ENCODE measurements around the gene NAA10.

NAA10 gene

DNA sequence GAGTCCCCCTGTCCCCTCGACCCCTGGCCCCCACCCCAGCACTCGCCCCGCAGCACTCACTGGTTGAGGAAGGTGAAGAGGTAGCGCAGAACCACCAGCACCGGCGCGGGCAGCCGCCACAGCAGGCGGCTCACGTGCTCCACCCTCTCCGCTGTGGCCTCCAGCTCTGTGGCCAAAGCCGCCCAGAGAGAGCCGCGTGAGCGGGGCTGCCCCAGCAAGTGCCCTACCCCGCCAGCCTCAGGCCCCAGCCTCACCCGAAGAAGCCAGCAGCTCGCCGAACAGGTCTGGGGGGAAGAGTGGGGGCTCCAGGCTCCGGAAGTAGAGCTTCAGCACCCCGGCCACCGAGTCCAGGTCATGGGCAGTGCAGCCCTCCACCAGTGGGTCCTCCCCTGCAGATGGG is 24.4 kb downstream of the NAA10 start:
- Histone ChIP-seq H2BK5ac (ENCODE audit: low read depth, low read length, poor library complexity) (no peak overlapping the region), H3K79me2 (ENCODE audit: control insufficient read depth, insufficient read depth, low read length, poor library complexity) (no peaks in the 10 kb centered on the region), H3K27me3 (ENCODE audit: insufficient read depth, low read length) (no peaks in the 10 kb centered on the region), H3K23ac (ENCODE audit: low read length) (no peak overlapping the region), H3K18ac (ENCODE audit: low read length) (no peak overlapping the region), H2BK12ac (ENCODE audit: low read length) (no peak overlapping the region), H3K36me3 (ENCODE audit: control insufficient read depth in 1 of 2, insufficient read depth in 2 of 2, low read length in 2 of 2) (no peaks in the 10 kb centered on the region), H4K12ac (ENCODE audit: low read depth, low read length) (no peak overlapping the region), H4K91ac (ENCODE audit: low read depth, low read length) (no peak overlapping the region), H2BK120ac (ENCODE audit: insufficient read depth, low read length, poor library complexity) (no peak overlapping the region), H3K4ac (ENCODE audit: low read depth, low read length) (no peak overlapping the region), H3K9ac (ENCODE audit: low read length) (no peak overlapping the region), H3K27ac (ENCODE audit: low read depth, low read length) (no peak overlapping the region), H4K8ac (ENCODE audit: low read depth, low read length) (no peak overlapping the region), H2AFZ (ENCODE audit: insufficient read depth, low read length, poor library complexity) (no peak overlapping the region), H3K4me3 (ENCODE audit: low read depth, low read length) (no peak overlapping the region), H2AK5ac (ENCODE audit: low read length) (no peak overlapping the region), H3K4me2 (ENCODE audit: low read length) (no peak overlapping the region), H3K79me1 (ENCODE audit: low read length) (no peaks in the 10 kb centered on the region), H3K9me3 (ENCODE audit: insufficient read depth, low read depth, low read length) (no peaks in the 10 kb centered on the region), H3K14ac (ENCODE audit: low read length) (no peak overlapping the region), H3K4me1 (ENCODE audit: control insufficient read depth in 1 of 2, insufficient read depth in 2 of 2, low read length in 2 of 2) (no peaks in the 10 kb centered on the region)
- no peak for DNase-seq
- no CpG with 5 or more reads among the region's 22 CpGs for WGBS (ENCODE audit: extremely low coverage, insufficient coverage, insufficient read length)

DNA sequence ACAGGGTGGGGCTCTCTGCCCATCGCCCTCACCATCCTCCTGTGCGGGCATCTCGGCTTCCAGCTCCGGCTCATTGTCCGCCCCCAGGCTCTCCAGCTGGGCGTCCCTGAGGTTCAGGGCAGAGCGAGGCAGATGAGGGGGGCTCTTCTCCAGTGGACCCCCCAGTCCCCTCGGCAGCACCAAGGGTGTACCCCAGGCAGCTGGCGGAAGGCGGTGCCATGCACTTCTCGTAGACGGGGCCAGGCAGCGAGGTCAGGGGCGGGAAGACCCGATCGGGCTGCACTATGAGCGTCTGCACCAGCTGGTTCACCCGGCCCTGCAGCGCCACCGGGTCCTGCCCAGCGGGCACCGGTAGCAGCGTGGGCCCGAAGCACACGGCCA is 24.9 kb downstream of the NAA10 start:
- Histone ChIP-seq H2BK120ac (ENCODE audit: insufficient read depth, low read length, poor library complexity) (no peak overlapping the region), H3K18ac (ENCODE audit: low read length) (no peak overlapping the region), H2AFZ (ENCODE audit: insufficient read depth, low read length, poor library complexity) (no peak overlapping the region), H3K23ac (ENCODE audit: low read length) (no peak overlapping the region), H2BK5ac (ENCODE audit: low read depth, low read length, poor library complexity) (no peak overlapping the region), H2BK12ac (ENCODE audit: low read length) (no peak overlapping the region), H3K27ac (ENCODE audit: low read depth, low read length) (no peak overlapping the region), H3K9ac (ENCODE audit: low read length) (no peak overlapping the region), H3K4ac (ENCODE audit: low read depth, low read length) (no peak overlapping the region), H3K14ac (ENCODE audit: low read length) (no peak overlapping the region), H3K27me3 (ENCODE audit: insufficient read depth, low read length) (no peaks in the 10 kb centered on the region), H4K12ac (ENCODE audit: low read depth, low read length) (no peak overlapping the region), H3K4me1 (ENCODE audit: control insufficient read depth in 1 of 2, insufficient read depth in 2 of 2, low read length in 2 of 2) (no peaks in the 10 kb centered on the region), H3K4me3 (ENCODE audit: low read depth, low read length) (no peak overlapping the region), H3K4me2 (ENCODE audit: low read length) (no peak overlapping the region), H3K9me3 (ENCODE audit: insufficient read depth, low read depth, low read length) (no peaks in the 10 kb centered on the region), H3K79me2 (ENCODE audit: control insufficient read depth, insufficient read depth, low read length, poor library complexity) (no peaks in the 10 kb centered on the region), H4K8ac (ENCODE audit: low read depth, low read length) (no peak overlapping the region), H3K36me3 (ENCODE audit: control insufficient read depth in 1 of 2, insufficient read depth in 2 of 2, low read length in 2 of 2) (no peaks in the 10 kb centered on the region), H3K79me1 (ENCODE audit: low read length) (no peaks in the 10 kb centered on the region), H4K91ac (ENCODE audit: low read depth, low read length) (no peak overlapping the region), H2AK5ac (ENCODE audit: low read length) (no peak overlapping the region)
- WGBS (ENCODE audit: extremely low coverage, insufficient coverage, insufficient read length) = no CpG with 5 or more reads among the region's 25 CpGs
- no peak for DNase-seq

DNA sequence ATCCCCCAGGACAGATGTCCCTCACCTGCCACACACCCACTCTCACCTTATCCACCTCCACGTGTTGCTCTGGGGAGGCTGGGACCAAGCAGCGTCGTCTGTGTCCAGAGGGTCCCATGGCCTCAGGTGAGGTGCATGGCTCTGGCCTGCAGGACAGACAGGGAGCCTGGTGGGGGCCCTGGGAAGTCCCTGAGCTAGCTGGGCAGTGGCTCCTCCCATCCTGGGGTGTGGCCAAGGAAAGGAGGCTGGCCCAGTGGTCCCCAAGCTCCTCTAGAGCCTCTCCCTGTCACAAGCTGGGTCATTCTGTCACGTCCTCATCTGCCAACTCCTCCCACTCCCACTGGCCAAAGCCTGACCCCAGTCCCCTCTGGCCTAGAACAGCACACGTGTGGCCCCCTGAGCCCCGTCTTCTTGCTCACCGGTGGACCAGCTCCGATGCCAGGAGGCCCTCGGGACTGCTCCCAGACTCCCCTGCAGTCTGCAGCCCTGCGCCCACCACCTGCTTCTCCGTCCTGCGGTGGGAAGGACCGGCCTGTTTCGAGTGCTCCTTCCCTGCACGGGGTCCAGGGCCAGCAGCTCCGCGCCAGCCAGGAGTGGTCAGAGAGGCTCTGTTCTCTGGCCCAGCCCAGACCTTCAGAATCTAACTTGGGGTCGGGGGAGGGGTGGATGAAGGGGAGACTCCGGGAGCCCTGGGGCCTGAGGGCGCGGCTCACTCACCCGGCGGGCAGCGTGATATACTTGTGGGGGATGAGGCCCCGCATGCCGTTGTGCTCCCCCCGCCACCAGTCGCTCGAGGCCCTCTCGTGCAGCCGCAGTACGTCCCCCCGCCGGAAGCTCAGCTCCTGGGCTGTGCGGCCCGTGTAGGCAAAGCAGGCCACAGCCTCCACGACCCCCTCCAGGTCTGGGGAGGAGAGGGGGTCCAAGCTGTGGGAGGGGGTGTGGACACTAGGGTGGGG is 25.5 kb downstream of the NAA10 start:
- H3K18ac ChIP-seq (ENCODE audit: low read length) = no peak overlapping the region
- H3K79me2 ChIP-seq (ENCODE audit: control insufficient read depth, insufficient read depth, low read length, poor library complexity) = no peaks in the 10 kb centered on the region
- H4K91ac ChIP-seq (ENCODE audit: low read depth, low read length) = no peak overlapping the region
- H3K4ac ChIP-seq (ENCODE audit: low read depth, low read length) = no peak overlapping the region
- no peak overlapping the region for H2AK5ac ChIP-seq (ENCODE audit: low read length)
- H3K27me3 ChIP-seq (ENCODE audit: insufficient read depth, low read length) = no peaks in the 10 kb centered on the region
- H3K27ac ChIP-seq (ENCODE audit: low read depth, low read length) = no peak overlapping the region
- H2BK120ac ChIP-seq (ENCODE audit: insufficient read depth, low read length, poor library complexity) = no peak overlapping the region
- H2BK12ac ChIP-seq (ENCODE audit: low read length) = no peak overlapping the region
- H3K9me3 ChIP-seq (ENCODE audit: insufficient read depth, low read depth, low read length) = no peaks in the 10 kb centered on the region
- no peak overlapping the region for H2AFZ ChIP-seq (ENCODE audit: insufficient read depth, low read length, poor library complexity)
- H3K14ac ChIP-seq (ENCODE audit: low read length) = no peak overlapping the region
- no peak overlapping the region for H2BK5ac ChIP-seq (ENCODE audit: low read depth, low read length, poor library complexity)
- no CpG with 5 or more reads among the region's 37 CpGs for WGBS (ENCODE audit: extremely low coverage, insufficient coverage, insufficient read length)
- H3K36me3 ChIP-seq (ENCODE audit: control insufficient read depth in 1 of 2, insufficient read depth in 2 of 2, low read length in 2 of 2) = no peaks in the 10 kb centered on the region
- H3K4me3 ChIP-seq (ENCODE audit: low read depth, low read length) = no peak overlapping the region
- H3K9ac ChIP-seq (ENCODE audit: low read length) = no peak overlapping the region
- no peak for DNase-seq
- H3K79me1 ChIP-seq (ENCODE audit: low read length) = no peaks in the 10 kb centered on the region
- H3K23ac ChIP-seq (ENCODE audit: low read length) = no peak overlapping the region
- no peak overlapping the region for H4K8ac ChIP-seq (ENCODE audit: low read depth, low read length)
- H3K4me2 ChIP-seq (ENCODE audit: low read length) = no peak overlapping the region
- H4K12ac ChIP-seq (ENCODE audit: low read depth, low read length) = no peak overlapping the region
- peaks cover under 1 to 2% of the 10 kb centered on the region in 2 experiments for H3K4me1 ChIP-seq (ENCODE audit: control insufficient read depth in 1 of 2, insufficient read depth in 2 of 2, low read length in 2 of 2)

DNA sequence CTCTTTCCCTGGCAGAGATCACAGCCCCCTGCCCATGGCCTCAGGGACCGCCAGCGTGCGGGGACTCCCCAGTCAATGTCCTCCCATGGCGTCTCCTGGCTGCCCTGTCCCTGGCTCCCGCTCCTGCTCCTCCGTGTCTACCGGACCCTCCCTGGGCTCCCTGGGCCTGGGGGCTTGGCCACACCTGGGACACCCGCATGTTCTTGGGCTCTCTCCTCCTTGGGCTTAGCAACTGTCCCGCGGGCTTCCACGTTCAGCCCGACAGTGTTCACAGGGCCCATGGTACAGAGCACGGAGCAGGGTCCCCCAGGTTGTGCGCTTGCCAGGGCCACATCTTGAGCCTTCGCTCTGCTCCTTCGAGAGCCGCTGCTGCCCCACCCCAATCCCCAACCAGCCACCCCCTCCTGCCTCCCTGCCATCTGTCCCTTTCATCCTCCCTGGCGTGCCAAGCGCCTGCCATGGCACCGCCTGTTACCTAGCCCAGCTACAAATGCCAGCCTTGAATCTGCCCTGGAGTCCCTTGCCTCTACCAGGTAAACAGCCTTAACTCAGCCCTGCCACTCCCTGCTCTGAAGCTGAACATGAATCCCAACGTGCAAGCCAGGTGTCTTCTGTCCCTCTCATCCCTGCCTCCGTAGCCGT is 26.5 kb downstream of the NAA10 start:
- Histone ChIP-seq H2BK5ac (ENCODE audit: low read depth, low read length, poor library complexity) (no peak overlapping the region), H3K27ac (ENCODE audit: low read depth, low read length) (no peak overlapping the region), H3K27me3 (ENCODE audit: insufficient read depth, low read length) (no peaks in the 10 kb centered on the region), H4K12ac (ENCODE audit: low read depth, low read length) (no peak overlapping the region), H3K4me1 (ENCODE audit: control insufficient read depth in 1 of 2, insufficient read depth in 2 of 2, low read length in 2 of 2) (peaks cover 5 to 9% of the 10 kb centered on the region in 2 experiments), H3K4me3 (ENCODE audit: low read depth, low read length) (no peak overlapping the region), H3K4me2 (ENCODE audit: low read length) (no peak overlapping the region), H3K36me3 (ENCODE audit: control insufficient read depth in 1 of 2, insufficient read depth in 2 of 2, low read length in 2 of 2) (no peaks in the 10 kb centered on the region), H4K91ac (ENCODE audit: low read depth, low read length) (no peak overlapping the region), H2BK12ac (ENCODE audit: low read length) (no peak overlapping the region), H3K4ac (ENCODE audit: low read depth, low read length) (no peak overlapping the region), H2AFZ (ENCODE audit: insufficient read depth, low read length, poor library complexity) (no peak overlapping the region), H3K18ac (ENCODE audit: low read length) (no peak overlapping the region), H2BK120ac (ENCODE audit: insufficient read depth, low read length, poor library complexity) (no peak overlapping the region), H3K9me3 (ENCODE audit: insufficient read depth, low read depth, low read length) (no peaks in the 10 kb centered on the region), H3K9ac (ENCODE audit: low read length) (no peak overlapping the region), H3K79me1 (ENCODE audit: low read length) (no peaks in the 10 kb centered on the region), H3K79me2 (ENCODE audit: control insufficient read depth, insufficient read depth, low read length, poor library complexity) (no peaks in the 10 kb centered on the region), H3K23ac (ENCODE audit: low read length) (no peak overlapping the region), H3K14ac (ENCODE audit: low read length) (no peak overlapping the region), H2AK5ac (ENCODE audit: low read length) (no peak overlapping the region), H4K8ac (ENCODE audit: low read depth, low read length) (no peak overlapping the region)
- WGBS (ENCODE audit: extremely low coverage, insufficient coverage, insufficient read length) = no CpG with 5 or more reads among the region's 23 CpGs
- no peak for DNase-seq
